Measurements from ENCODE around the gene PRDM13.

Gene PRDM13

DNA sequence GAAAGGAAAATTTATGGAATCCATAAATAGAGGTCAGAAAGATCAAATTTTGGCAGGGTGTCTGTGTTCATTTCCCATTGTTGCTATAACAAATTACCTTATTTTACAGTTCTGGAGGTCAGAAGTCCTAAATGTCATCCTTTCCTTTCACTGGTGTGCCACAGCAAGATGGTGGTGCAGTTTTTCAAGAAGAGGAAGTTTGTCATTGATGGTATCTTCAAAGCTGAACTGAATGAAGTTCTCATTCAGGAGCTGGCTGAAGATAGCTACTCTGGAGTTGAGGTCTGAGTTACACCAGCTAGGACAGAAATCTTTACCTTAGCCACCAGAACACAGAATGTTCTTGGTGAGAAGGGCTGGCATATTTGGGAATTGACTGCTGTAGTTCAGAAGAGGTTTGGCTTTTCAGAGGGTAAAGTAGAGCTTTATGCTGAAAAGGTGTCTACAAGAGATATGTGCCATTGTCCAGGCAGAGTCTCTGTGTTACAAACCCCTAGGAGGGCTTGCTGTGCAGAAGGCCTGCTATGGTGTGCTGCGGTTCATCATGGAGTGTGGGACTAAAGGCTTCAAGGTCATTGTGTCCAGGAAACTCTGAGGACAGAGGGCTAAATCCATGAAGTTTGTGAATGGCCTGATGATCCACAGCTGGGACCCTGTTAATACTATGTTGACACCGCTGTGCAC is 30.9 kb upstream of the PRDM13 start:
- no peak overlapping the region for H3K4me2 ChIP-seq (ENCODE audit: low read depth, low read length)
- H3K9me3 ChIP-seq (replicated peaks; ENCODE audit: insufficient read depth, low read length): no peaks in the 10 kb centered on the region
- no peaks in the 10 kb centered on the region for H3K9me2 ChIP-seq (replicated peaks; ENCODE audit: insufficient read depth, low read length)
- no peak overlapping the region for H3K27ac ChIP-seq (ENCODE audit: low read length)
- H3K79me2 ChIP-seq (ENCODE audit: low read length): no peaks in the 10 kb centered on the region
- H3K27me3 ChIP-seq (replicated peaks; ENCODE audit: insufficient read depth, low read length): no peaks in the 10 kb centered on the region
- H3F3A ChIP-seq (ENCODE audit: insufficient read depth, low read length): no peaks in the 10 kb centered on the region
- no peak overlapping the region for H3K4me3 ChIP-seq (ENCODE audit: low read length)
- TF ChIP-seq EZH2phosphoT487 (IDR thresholded peaks at IDR 0.05; ENCODE audit: low read length) (no peak), EZH2 (optimal IDR thresholded peaks at IDR 0.05; ENCODE audit: low read depth, low read length) (no peak)
- TF ChIP-seq, protein P1, sequence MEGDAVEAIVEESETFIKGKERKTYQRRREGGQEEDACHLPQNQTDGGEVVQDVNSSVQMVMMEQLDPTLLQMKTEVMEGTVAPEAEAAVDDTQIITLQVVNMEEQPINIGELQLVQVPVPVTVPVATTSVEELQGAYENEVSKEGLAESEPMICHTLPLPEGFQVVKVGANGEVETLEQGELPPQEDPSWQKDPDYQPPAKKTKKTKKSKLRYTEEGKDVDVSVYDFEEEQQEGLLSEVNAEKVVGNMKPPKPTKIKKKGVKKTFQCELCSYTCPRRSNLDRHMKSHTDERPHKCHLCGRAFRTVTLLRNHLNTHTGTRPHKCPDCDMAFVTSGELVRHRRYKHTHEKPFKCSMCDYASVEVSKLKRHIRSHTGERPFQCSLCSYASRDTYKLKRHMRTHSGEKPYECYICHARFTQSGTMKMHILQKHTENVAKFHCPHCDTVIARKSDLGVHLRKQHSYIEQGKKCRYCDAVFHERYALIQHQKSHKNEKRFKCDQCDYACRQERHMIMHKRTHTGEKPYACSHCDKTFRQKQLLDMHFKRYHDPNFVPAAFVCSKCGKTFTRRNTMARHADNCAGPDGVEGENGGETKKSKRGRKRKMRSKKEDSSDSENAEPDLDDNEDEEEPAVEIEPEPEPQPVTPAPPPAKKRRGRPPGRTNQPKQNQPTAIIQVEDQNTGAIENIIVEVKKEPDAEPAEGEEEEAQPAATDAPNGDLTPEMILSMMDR (IDR thresholded peaks at IDR 0.05; ENCODE audit: low read length): no peak
- no peaks in the 10 kb centered on the region for H4K20me1 ChIP-seq (ENCODE audit: insufficient read depth, low read length)
- H3K4me1 ChIP-seq (ENCODE audit: low read length): no peaks in the 10 kb centered on the region
- no peak for DNase-seq
- H2AFZ ChIP-seq (ENCODE audit: low read length): no peak overlapping the region
- no peaks in the 10 kb centered on the region for H3K36me3 ChIP-seq (replicated peaks; ENCODE audit: insufficient read depth, low read length)
- H3K9ac ChIP-seq (ENCODE audit: low read length): no peak overlapping the region

DNA sequence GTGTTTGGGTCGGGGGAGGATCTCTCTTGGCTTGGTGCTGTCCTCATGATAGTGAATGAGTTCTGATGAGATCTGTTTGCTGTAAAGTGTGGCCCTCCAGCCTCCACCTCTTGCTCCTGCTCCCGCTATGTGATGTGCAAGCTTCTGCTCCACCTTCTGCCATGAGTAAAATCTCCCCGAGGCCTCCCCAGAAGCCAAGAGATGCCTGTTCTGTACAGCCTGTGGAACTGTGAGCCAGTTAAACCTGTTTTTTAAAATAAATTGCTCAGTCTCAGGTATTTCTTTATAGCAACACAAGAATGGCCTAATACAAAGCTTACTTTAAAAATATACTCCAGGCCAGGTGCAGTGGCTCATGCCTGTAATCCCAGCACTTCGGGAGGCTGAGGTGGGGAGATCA is 26.9 kb upstream of the PRDM13 start:
- H3K4me1 ChIP-seq (ENCODE audit: low read length): no peaks in the 10 kb centered on the region
- H3K9me2 ChIP-seq (replicated peaks; ENCODE audit: insufficient read depth, low read length): no peaks in the 10 kb centered on the region
- no peaks in the 10 kb centered on the region for H3K27me3 ChIP-seq (replicated peaks; ENCODE audit: insufficient read depth, low read length)
- H3K4me2 ChIP-seq (ENCODE audit: low read depth, low read length): no peak overlapping the region
- no peak overlapping the region for H3K27ac ChIP-seq (ENCODE audit: low read length)
- H3K9ac ChIP-seq (ENCODE audit: low read length): no peak overlapping the region
- no peaks in the 10 kb centered on the region for H3K79me2 ChIP-seq (ENCODE audit: low read length)
- no peaks in the 10 kb centered on the region for H3K9me3 ChIP-seq (replicated peaks; ENCODE audit: insufficient read depth, low read length)
- no peaks in the 10 kb centered on the region for H4K20me1 ChIP-seq (ENCODE audit: insufficient read depth, low read length)
- H3F3A ChIP-seq (ENCODE audit: insufficient read depth, low read length): no peaks in the 10 kb centered on the region
- H3K4me3 ChIP-seq (ENCODE audit: low read length): no peak overlapping the region
- no peaks in the 10 kb centered on the region for H3K36me3 ChIP-seq (replicated peaks; ENCODE audit: insufficient read depth, low read length)
- H2AFZ ChIP-seq (ENCODE audit: low read length): no peak overlapping the region
- DNase-seq: no peak
- TF ChIP-seq, protein P1 (IDR thresholded peaks at IDR 0.05; ENCODE audit: low read length): no peak
- no peak for TF ChIP-seq EZH2phosphoT487 (IDR thresholded peaks at IDR 0.05; ENCODE audit: low read length)
- TF ChIP-seq EZH2 (optimal IDR thresholded peaks at IDR 0.05; ENCODE audit: low read depth, low read length): no peak

DNA sequence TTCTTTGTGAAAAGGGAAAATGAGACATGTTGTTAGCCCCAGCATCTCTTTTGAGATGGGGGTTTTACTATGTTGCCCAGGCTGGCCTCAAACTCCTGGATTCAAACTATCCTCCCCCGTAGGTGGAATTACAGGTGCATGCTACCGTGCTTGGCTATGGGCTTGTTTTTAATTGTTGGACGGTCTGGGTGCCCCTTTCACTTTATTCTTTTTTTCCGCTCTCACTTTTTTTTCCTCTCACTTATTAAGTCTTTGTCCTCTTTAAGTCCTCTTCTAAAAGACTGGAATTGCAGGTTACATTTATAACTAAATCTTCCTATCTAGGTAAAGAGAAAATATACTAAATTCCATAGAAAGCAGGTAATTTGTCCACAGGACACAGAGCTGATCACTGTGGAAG is 18.8 kb upstream of the PRDM13 start:
- DNase-seq: no peak
- Histone ChIP-seq H3K4me2 (ENCODE audit: low read depth, low read length) (no peak overlapping the region), H3F3A (ENCODE audit: insufficient read depth, low read length) (0 out of 2 replicates have a peak, but pooled peaks cover 2% of the 10 kb centered on the region), H3K9ac (ENCODE audit: low read length) (no peak overlapping the region), H2AFZ (ENCODE audit: low read length) (no peak overlapping the region), H3K4me1 (ENCODE audit: low read length) (0 out of 2 replicates have a peak, but pooled peaks cover 4% of the 10 kb centered on the region), H4K20me1 (ENCODE audit: insufficient read depth, low read length) (no peaks in the 10 kb centered on the region), H3K4me3 (ENCODE audit: low read length) (no peak overlapping the region), H3K9me2 (replicated peaks; ENCODE audit: insufficient read depth, low read length) (no peaks in the 10 kb centered on the region), H3K36me3 (replicated peaks; ENCODE audit: insufficient read depth, low read length) (no peaks in the 10 kb centered on the region), H3K9me3 (replicated peaks; ENCODE audit: insufficient read depth, low read length) (no peaks in the 10 kb centered on the region), H3K27ac (ENCODE audit: low read length) (no peak overlapping the region), H3K27me3 (replicated peaks; ENCODE audit: insufficient read depth, low read length) (peaks cover 21% of the 10 kb centered on the region; the same call in 1 of the 2 replicates), H3K79me2 (ENCODE audit: low read length) (no peaks in the 10 kb centered on the region)
- TF ChIP-seq, protein P1 (IDR thresholded peaks at IDR 0.05; ENCODE audit: low read length): no peak
- TF ChIP-seq EZH2 (optimal IDR thresholded peaks at IDR 0.05; ENCODE audit: low read depth, low read length): no peak
- TF ChIP-seq EZH2phosphoT487 (IDR thresholded peaks at IDR 0.05; ENCODE audit: low read length): no peak

Data from MM.1S (cell line).